ENCODE results near the gene ZBTB24. TPM values are rescaled to one million over a fixed set of nuclear protein-coding genes. Genes with fewer than 3 reads are reported as not detected.

ZBTB24 gene
- total and polyA plus RNA-seq, 12 donors = 1.1 to 4.0 (median 3.0) TPM

GRCh38 chr6:109475625-109476024 lies 7.4 kb downstream of the ZBTB24 start:
- Histone ChIP-seq H3K9me3 (no peaks in the 10 kb centered on the region), H3K4me3 (no peak overlapping the region), H3K27me3 (no peaks in the 10 kb centered on the region), H3K4me1 (peaks cover 0 to 44% (median 31%) of the 10 kb centered on the region in 9 donors), H3K27ac (no peak overlapping the region), H3K36me3 (peaks cover 0 to 91% (median 34%) of the 10 kb centered on the region in 9 donors)
- DNase-seq = no peak
- no peak for TF ChIP-seq CTCF (IDR thresholded peaks at IDR 0.05)
- intact Hi-C loops (cut with DNase I) = no loop called here
- whole genome bisulfite sequencing, 2 donors = 66 to 82% methylated on average over 2 of the region's 2 CpGs
- ATAC-seq = peak in 1 of 8 donors; percentile 41

- no peak for ATAC-seq
- WGBS, 2 donors = 83 to 91% methylated on average over 4 of the region's 4 CpGs
- Histone ChIP-seq H3K9me3 (no peaks in the 10 kb centered on the region), H3K4me3 (no peak overlapping the region), H3K27me3 (no peaks in the 10 kb centered on the region), H3K27ac (no peak overlapping the region), H3K4me1 (peaks cover 0 to 38% (median 25%) of the 10 kb centered on the region in 9 donors), H3K36me3 (peaks cover 0 to 91% (median 31%) of the 10 kb centered on the region in 9 donors)
- intact Hi-C loops (cut with DNase I) = no loop called here
- no peak for DNase-seq
- TF ChIP-seq CTCF (IDR thresholded peaks at IDR 0.05) = no peak
These were observed 8.0 kb downstream of the ZBTB24 start for GRCh38 chr6:109474995-109475394.

- no peaks in the 10 kb centered on the region for H3K9me3 ChIP-seq
- no peak overlapping the region for H3K27ac ChIP-seq
- H3K36me3 ChIP-seq = peaks cover 0 to 100% (median 35%) of the 10 kb centered on the region in 9 donors
- no peak for TF ChIP-seq CTCF (IDR thresholded peaks at IDR 0.05)
- no peaks in the 10 kb centered on the region for H3K27me3 ChIP-seq
- DNase-seq (no peak), ATAC-seq (no peak)
- 93% methylated on average over 3 of the region's 3 CpGs for WGBS, 2 donors
- no peak overlapping the region for H3K4me3 ChIP-seq
- peaks cover 0 to 19% (median 6%) of the 10 kb centered on the region in 9 donors for H3K4me1 ChIP-seq
- intact Hi-C loops (cut with DNase I) = no loop called here
These were observed 9.9 kb downstream of the ZBTB24 start for GRCh38 chr6:109473120-109473519.

DNA sequence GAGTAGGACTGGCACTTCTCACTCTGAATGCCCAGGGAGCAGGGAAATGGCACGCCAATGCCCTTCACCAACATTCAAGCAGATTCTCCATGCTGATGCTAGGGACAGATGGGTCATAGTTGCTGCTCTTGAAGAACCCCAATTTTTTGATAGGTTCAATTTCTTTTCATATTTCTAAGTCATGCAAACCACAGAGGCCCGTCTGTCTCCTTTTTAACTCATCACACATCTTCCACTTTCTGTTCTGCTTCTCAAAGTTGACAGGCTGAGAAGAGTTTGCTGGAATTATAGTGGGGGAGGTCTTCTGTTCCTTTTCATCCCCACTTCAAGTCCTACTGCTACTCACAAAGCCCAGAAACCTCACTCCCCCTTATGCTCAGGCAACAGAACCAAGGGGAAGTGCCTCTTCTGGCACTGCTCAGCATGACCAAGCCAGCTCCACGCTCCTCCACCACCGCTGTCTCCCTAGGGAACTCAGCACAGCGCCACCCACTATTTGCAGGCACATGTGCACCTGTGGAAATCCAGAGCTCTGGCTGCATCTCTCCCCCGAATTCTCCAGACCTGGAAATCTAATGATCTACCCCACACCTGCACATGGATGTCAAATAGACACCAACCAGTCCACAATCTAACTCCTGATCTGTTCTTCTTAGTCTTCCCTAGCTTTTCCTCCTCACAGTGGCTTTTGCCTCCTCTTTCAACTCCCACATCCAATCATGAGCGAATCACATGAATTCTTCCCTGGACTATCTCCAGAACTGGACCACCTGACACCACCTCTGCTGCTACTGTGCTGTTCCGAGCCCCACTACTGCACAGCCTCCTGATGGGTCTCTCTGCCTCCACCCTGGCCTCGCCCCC lies 10.7 kb downstream of the ZBTB24 start:
- TF ChIP-seq CTCF (IDR thresholded peaks at IDR 0.05) = no peak
- no peak overlapping the region for H3K27ac ChIP-seq
- ATAC-seq (no peak), DNase-seq (no peak)
- intact Hi-C loops (cut with DNase I) = no loop called here
- H3K27me3 ChIP-seq = no peaks in the 10 kb centered on the region
- no peak overlapping the region for H3K4me3 ChIP-seq
- no peaks in the 10 kb centered on the region for H3K9me3 ChIP-seq
- peaks cover 0 to 100% (median 35%) of the 10 kb centered on the region in 9 donors for H3K36me3 ChIP-seq
- WGBS, 2 donors = 93 to 98% methylated on average over 9 of the region's 9 CpGs
- H3K4me1 ChIP-seq = peaks cover 0 to 12% (median 0%) of the 10 kb centered on the region in 9 donors
